ENCODE data around the gene KLK11.

Gene KLK11

GRCh38 chr19:51030631-51031030, 4.2 kb upstream of the KLK11 start:
- no peak for TF ChIP-seq CTCF (IDR thresholded peaks at IDR 0.05; ENCODE audit: low read depth, low read length)
- no peak overlapping the region for H3K4me3 ChIP-seq (ENCODE audit: low read depth, low read length)

- TF ChIP-seq CTCF (IDR thresholded peaks at IDR 0.05; ENCODE audit: low read depth, low read length) = no peak
- H3K4me3 ChIP-seq (ENCODE audit: low read depth, low read length) = no peak overlapping the region
Observed at GRCh38 chr19:51029718-51030117, 3.3 kb upstream of the KLK11 start.

- H3K4me3 ChIP-seq (ENCODE audit: low read depth, low read length) = no peak overlapping the region
- TF ChIP-seq CTCF (IDR thresholded peaks at IDR 0.05; ENCODE audit: low read depth, low read length) = no peak
Observed at GRCh38 chr19:51027873-51028272, 1.5 kb upstream of the KLK11 start.

GRCh38 chr19:51027126-51027806, 850 bp upstream of the KLK11 start:
- TF ChIP-seq CTCF (IDR thresholded peaks at IDR 0.05; ENCODE audit: low read depth, low read length) = no peak
- H3K4me3 ChIP-seq (ENCODE audit: low read depth, low read length) = no peak overlapping the region

GRCh38 chr19:51025809-51026553, 435 bp downstream of the KLK11 start:
- H3K4me3 ChIP-seq (ENCODE audit: low read depth, low read length) = no peak overlapping the region
- TF ChIP-seq CTCF (IDR thresholded peaks at IDR 0.05; ENCODE audit: low read depth, low read length) = no peak

- TF ChIP-seq CTCF (IDR thresholded peaks at IDR 0.05; ENCODE audit: low read depth, low read length) = no peak
- no peak overlapping the region for H3K4me3 ChIP-seq (ENCODE audit: low read depth, low read length)
Observed at GRCh38 chr19:51025401-51025800, 1.0 kb downstream of the KLK11 start.

GRCh38 chr19:51024924-51025323, 1.5 kb downstream of the KLK11 start:
- TF ChIP-seq CTCF (IDR thresholded peaks at IDR 0.05; ENCODE audit: low read depth, low read length) = no peak
- H3K4me3 ChIP-seq (ENCODE audit: low read depth, low read length) = no peak overlapping the region
